Measurements from ENCODE around the gene C9orf153. TPM values are rescaled to one million over a fixed set of nuclear protein-coding genes. Genes with fewer than 3 reads are reported as not detected.
A peak's percentile ranks its signal among the peaks of the same experiment; 100 is the strongest.
"Not testable (repeated sequence)": the region's sequence is repeated elsewhere in the genome, so short reads cannot be mapped to it uniquely, and the experiment has no call there.

The C9orf153 gene
- total RNA-seq, result under 1 TPM in 2 of 3 donors, not detected in 1; 0.18 to 0.73 TPM

GRCh38 chr9:86259557-86259956 lies at the start of gene C9orf153:
Gene C9orf153 (minus strand): TSS chr9:86259657. CDS start chr9:86229603, 30,054 bp downstream.
- Mint-ChIP-seq H3K4me3 (no peak within 1 kb of the TSS), H3K27me3 (ENCODE audit: low read depth) (no peaks in the 10 kb centered on the region), H3K9me3 (no peaks in the 10 kb centered on the region), H3K4me1 (ENCODE audit: low read depth) (no peaks in the 10 kb centered on the region), H3K36me3 (ENCODE audit: insufficient read depth) (peaks cover 16% of the 10 kb centered on the region)
- ATAC-seq (no peak), DNase-seq (no peak)

GRCh38 chr9:86308687-86309086 lies 49.2 kb upstream of the C9orf153 start:
- DNase-seq, result no peak
- Mint-ChIP-seq H3K9me3 (no peaks in the 10 kb centered on the region), H3K4me3 (no peak overlapping the region), H3K4me1 (ENCODE audit: low read depth) (peaks cover 10% of the 10 kb centered on the region), H3K36me3 (ENCODE audit: insufficient read depth) (peaks cover 58% of the 10 kb centered on the region), H3K27me3 (ENCODE audit: low read depth) (no peaks in the 10 kb centered on the region)
- ATAC-seq, result no peak

GRCh38 chr9:86304236-86304730 lies 44.8 kb upstream of the C9orf153 start:
- no peak overlapping the region for H3K4me3 Mint-ChIP-seq
- no peak for DNase-seq
- H3K27me3 Mint-ChIP-seq (ENCODE audit: low read depth), result no peaks in the 10 kb centered on the region
- H3K9me3 Mint-ChIP-seq, result no peaks in the 10 kb centered on the region
- peaks cover 55% of the 10 kb centered on the region for H3K36me3 Mint-ChIP-seq (ENCODE audit: insufficient read depth)
- peaks cover 18% of the 10 kb centered on the region for H3K4me1 Mint-ChIP-seq (ENCODE audit: low read depth)
- no peak for ATAC-seq

- ATAC-seq, result peak; percentile 98
- peak overlapping the region; percentile 57 for H3K4me3 Mint-ChIP-seq
Observed at GRCh38 chr9:86303316-86303975, 44.0 kb upstream of the C9orf153 start.

GRCh38 chr9:86301686-86302085 lies 42.2 kb upstream of the C9orf153 start:
- Mint-ChIP-seq H3K36me3 (ENCODE audit: insufficient read depth) (peaks cover 53% of the 10 kb centered on the region), H3K27me3 (ENCODE audit: low read depth) (no peaks in the 10 kb centered on the region), H3K4me1 (ENCODE audit: low read depth) (peaks cover 18% of the 10 kb centered on the region), H3K4me3 (no peak overlapping the region), H3K9me3 (no peaks in the 10 kb centered on the region)
- no peak for DNase-seq
- no peak for ATAC-seq

More at GRCh38 chr9:86303316-86303975, 44.0 kb upstream of the C9orf153 start:
- Mint-ChIP-seq H3K36me3 (ENCODE audit: insufficient read depth) (peaks cover 53% of the 10 kb centered on the region), H3K9me3 (no peaks in the 10 kb centered on the region), H3K4me1 (ENCODE audit: low read depth) (peaks cover 18% of the 10 kb centered on the region), H3K27me3 (ENCODE audit: low read depth) (no peaks in the 10 kb centered on the region)
- DNase-seq, result peak; percentile 47

GRCh38 chr9:86300701-86301100 lies 41.2 kb upstream of the C9orf153 start:
- Mint-ChIP-seq H3K27me3 (ENCODE audit: low read depth) (no peaks in the 10 kb centered on the region), H3K4me3 (no peak overlapping the region)

GRCh38 chr9:86298873-86299272 lies 39.4 kb upstream of the C9orf153 start:
- Mint-ChIP-seq H3K4me1 (ENCODE audit: low read depth) (peaks cover 9% of the 10 kb centered on the region), H3K9me3 (no peaks in the 10 kb centered on the region), H3K36me3 (ENCODE audit: insufficient read depth) (peaks cover 42% of the 10 kb centered on the region), H3K4me3 (no peak overlapping the region), H3K27me3 (ENCODE audit: low read depth) (no peaks in the 10 kb centered on the region)
- DNase-seq, result no peak
- ATAC-seq, result no peak

More at GRCh38 chr9:86300701-86301100, 41.2 kb upstream of the C9orf153 start:
- DNase-seq, result no peak
- Mint-ChIP-seq H3K36me3 (ENCODE audit: insufficient read depth) (peaks cover 49% of the 10 kb centered on the region), H3K9me3 (no peaks in the 10 kb centered on the region), H3K4me1 (ENCODE audit: low read depth) (peaks cover 16% of the 10 kb centered on the region)
- no peak for ATAC-seq

- H3K4me1 Mint-ChIP-seq (ENCODE audit: low read depth); H3K27me3 Mint-ChIP-seq (ENCODE audit: low read depth); ATAC-seq; H3K4me3 Mint-ChIP-seq; DNase-seq; H3K9me3 Mint-ChIP-seq: not testable (repeated sequence)
- H3K36me3 Mint-ChIP-seq (ENCODE audit: insufficient read depth), result peaks cover 16% of the 10 kb centered on the region
Observed at GRCh38 chr9:86290341-86290740, 30.9 kb upstream of the C9orf153 start.

GRCh38 chr9:86288499-86289198 lies 29.2 kb upstream of the C9orf153 start:
- Mint-ChIP-seq H3K36me3 (ENCODE audit: insufficient read depth) (peaks cover 11% of the 10 kb centered on the region), H3K4me3 (no peak overlapping the region), H3K27me3 (ENCODE audit: low read depth) (no peaks in the 10 kb centered on the region), H3K4me1 (ENCODE audit: low read depth) (peaks cover 2% of the 10 kb centered on the region), H3K9me3 (no peaks in the 10 kb centered on the region)
- no peak for DNase-seq
- no peak for ATAC-seq

GRCh38 chr9:86287013-86287412 lies 27.6 kb upstream of the C9orf153 start:
- H3K27me3 Mint-ChIP-seq (ENCODE audit: low read depth), result no peaks in the 10 kb centered on the region
- peaks cover 9% of the 10 kb centered on the region for H3K4me1 Mint-ChIP-seq (ENCODE audit: low read depth)
- DNase-seq (no peak), ATAC-seq (no peak)
- peaks cover 7% of the 10 kb centered on the region for H3K36me3 Mint-ChIP-seq (ENCODE audit: insufficient read depth)
- no peaks in the 10 kb centered on the region for H3K9me3 Mint-ChIP-seq
- H3K4me3 Mint-ChIP-seq, result no peak overlapping the region

- DNase-seq, result no peak
- H3K4me3 Mint-ChIP-seq, result no peak overlapping the region
- no peaks in the 10 kb centered on the region for H3K9me3 Mint-ChIP-seq
- H3K27me3 Mint-ChIP-seq (ENCODE audit: low read depth), result no peaks in the 10 kb centered on the region
- ATAC-seq, result no peak
- peaks cover 7% of the 10 kb centered on the region for H3K36me3 Mint-ChIP-seq (ENCODE audit: insufficient read depth)
- peaks cover 12% of the 10 kb centered on the region for H3K4me1 Mint-ChIP-seq (ENCODE audit: low read depth)
Observed at GRCh38 chr9:86286278-86286677, 26.8 kb upstream of the C9orf153 start.

- no peak for DNase-seq
- H3K4me1 Mint-ChIP-seq (ENCODE audit: low read depth), result peaks cover 19% of the 10 kb centered on the region
- no peak for ATAC-seq
- peaks cover 7% of the 10 kb centered on the region for H3K36me3 Mint-ChIP-seq (ENCODE audit: insufficient read depth)
- H3K9me3 Mint-ChIP-seq, result no peaks in the 10 kb centered on the region
- H3K4me3 Mint-ChIP-seq, result no peak overlapping the region
- no peaks in the 10 kb centered on the region for H3K27me3 Mint-ChIP-seq (ENCODE audit: low read depth)
Observed at GRCh38 chr9:86285261-86285660, 25.8 kb upstream of the C9orf153 start.

GRCh38 chr9:86282979-86283535 lies 23.6 kb upstream of the C9orf153 start:
- ATAC-seq, result peak; percentile 71 to 73
- peak overlapping the region; percentile 88 for H3K4me3 Mint-ChIP-seq
- peaks cover 16% of the 10 kb centered on the region for H3K36me3 Mint-ChIP-seq (ENCODE audit: insufficient read depth)

GRCh38 chr9:86282077-86282978 lies 22.9 kb upstream of the C9orf153 start, which contains the start of gene ISCA1:
Gene ISCA1 (minus strand): TSS chr9:86282538. CDS start chr9:86282458, 80 bp downstream.
- peak; percentile 98 for DNase-seq
- H3K36me3 Mint-ChIP-seq (ENCODE audit: insufficient read depth), result peaks cover 16% of the 10 kb centered on the region
- peak within 1 kb of the TSS; percentile 88 for H3K4me3 Mint-ChIP-seq
- ATAC-seq, result peak; percentile 83 to 85
- no peaks in the 10 kb centered on the region for H3K27me3 Mint-ChIP-seq (ENCODE audit: low read depth)
- peaks cover 39% of the 10 kb centered on the region for H3K4me1 Mint-ChIP-seq (ENCODE audit: low read depth)
- H3K9me3 Mint-ChIP-seq, result no peaks in the 10 kb centered on the region

More at GRCh38 chr9:86282979-86283535, 23.6 kb upstream of the C9orf153 start:
- peaks cover 34% of the 10 kb centered on the region for H3K4me1 Mint-ChIP-seq (ENCODE audit: low read depth)
- no peaks in the 10 kb centered on the region for H3K9me3 Mint-ChIP-seq
- no peaks in the 10 kb centered on the region for H3K27me3 Mint-ChIP-seq (ENCODE audit: low read depth)
- DNase-seq, result no peak

Data from activated T-cell treated with anti-CD3 and anti-CD28 coated beads, Interleukin-2, amount 50 U/mL, for 4 hours (primary cell).